Right forelimb (tissue), 1 donor: ENCODE measurements around the gene FPGS.
"Not testable (repeated sequence)": the region's sequence is repeated elsewhere in the genome, so short reads cannot be mapped to it uniquely, and the experiment has no call there.

Source experiments
- DNase-seq: peaks from one replicate; pipeline ENCODE4 v3.0.0-alpha.2; 2018

The FPGS gene

DNA sequence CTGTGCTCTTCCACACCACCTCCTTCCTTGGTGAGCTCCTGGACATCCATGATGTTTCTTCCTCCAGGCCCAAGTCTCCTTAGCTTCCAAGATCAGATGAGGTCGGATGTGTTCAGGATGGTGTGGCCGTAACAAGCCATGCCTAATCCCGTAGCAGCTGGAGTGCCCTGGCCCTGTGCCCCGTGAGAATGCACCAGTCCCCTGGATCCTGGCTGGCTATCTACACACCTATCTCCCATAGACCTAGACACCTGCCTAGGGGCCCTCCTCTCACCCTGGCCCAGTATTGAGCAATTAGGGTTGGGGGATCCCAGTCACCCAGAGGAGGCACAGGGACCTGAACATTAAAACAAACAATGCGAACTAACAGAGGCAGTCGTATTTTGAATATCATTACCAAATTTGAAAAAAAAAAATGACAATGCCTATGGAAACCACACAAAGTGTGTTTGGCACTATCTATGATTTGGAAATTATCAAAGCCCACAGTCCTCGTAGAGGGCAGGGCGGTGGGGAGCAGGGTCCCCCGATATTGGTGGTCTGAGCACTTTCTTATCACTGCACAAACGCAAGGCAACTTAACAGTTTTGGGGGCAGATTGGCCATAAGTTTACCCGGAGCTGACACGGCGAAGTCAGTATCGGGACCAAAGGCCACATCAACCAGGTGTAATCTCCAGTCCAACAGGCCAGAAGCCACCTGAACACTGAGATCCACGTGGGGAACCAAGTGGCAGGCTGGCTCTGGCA is 38.6 kb downstream of the FPGS start:
- no peak for DNase-seq

GRCh38 chr9:127844821-127845359 is 42.2 kb downstream of the FPGS start:
- DNase-seq, result no peak

- DNase-seq, result not testable (repeated sequence)
Observed at GRCh38 chr9:127845619-127846018, 42.9 kb downstream of the FPGS start.

DNA sequence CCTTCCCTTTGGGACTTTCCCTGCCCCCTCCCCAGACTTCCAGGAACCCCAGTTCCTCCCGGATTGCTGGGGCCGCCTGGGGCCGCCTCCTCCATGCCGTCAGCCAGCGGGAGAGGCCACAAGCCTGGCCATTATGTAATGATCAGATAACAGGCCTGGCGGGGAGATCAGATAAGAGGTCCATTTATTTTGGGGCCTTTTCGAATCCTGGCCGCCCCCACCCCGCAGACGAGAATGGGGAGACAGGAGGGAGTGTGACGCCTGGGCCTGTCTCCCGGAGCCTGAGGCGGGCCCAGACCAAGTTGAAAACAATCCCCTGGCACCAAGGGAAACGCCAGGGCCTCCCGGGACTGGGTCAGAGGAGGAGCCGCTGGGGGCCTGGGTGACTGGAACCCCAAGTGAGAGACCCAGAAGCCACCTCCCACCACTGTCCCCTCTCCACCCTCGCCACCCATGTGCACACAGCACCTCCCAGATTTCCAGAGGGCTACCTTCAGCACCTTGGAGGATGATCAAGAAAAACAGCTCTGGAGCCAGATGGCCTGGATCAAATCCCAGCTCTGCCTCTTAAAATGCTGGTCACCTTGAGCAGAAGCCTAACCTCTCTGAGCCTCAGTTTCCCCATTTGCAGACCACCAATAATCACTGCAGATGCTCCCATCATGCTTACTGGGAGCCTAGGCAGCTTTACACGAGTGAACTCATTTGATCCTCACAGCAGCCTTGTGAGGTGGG is 43.9 kb downstream of the FPGS start:
- DNase-seq, result no peak

GRCh38 chr9:127847178-127847510 is 44.5 kb downstream of the FPGS start:
- no peak for DNase-seq

DNA sequence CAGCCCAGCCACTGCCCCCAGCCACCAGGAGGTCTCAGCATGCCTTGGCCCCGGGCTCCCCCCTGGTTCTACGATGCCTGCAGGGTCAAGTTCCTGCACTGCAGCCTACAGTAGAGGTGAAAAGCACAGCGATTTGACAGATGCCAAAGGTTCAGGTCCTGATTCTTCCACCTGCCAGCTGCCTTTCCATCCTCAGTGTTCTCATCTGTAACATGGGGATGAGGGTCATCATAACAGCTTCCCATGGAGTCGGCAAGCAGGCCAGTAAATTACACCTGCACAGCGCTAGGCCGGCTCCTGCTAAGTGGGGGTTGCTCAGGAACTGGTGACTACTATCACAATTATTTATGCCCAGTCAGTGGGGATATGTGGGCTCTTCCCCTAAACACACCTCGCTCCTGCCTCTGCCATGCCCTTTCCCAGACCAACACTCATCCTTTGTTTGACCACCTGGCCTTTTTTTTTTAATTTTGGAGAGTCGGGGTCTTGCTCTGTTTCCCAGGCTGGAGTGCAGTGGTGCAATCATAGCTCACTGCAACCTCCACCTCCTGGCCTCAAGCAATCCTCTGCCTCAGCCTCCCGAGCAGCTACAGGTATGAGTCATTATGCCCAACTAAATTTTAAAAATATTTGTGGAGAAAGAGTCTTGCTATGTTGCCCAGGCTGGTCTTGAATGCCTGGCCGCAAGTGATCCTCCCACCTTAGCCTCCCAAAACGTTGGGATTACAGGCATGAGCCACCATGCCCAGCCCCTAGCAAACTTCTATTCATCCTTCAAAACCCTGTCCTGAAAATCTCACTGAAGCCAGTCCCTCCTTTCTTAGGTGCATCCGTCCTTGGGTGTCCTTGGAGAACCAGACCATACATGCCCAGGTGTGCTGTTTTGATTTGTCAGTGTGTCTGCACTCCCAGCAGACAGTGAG is 45.4 kb downstream of the FPGS start:
- no peak for DNase-seq

DNA sequence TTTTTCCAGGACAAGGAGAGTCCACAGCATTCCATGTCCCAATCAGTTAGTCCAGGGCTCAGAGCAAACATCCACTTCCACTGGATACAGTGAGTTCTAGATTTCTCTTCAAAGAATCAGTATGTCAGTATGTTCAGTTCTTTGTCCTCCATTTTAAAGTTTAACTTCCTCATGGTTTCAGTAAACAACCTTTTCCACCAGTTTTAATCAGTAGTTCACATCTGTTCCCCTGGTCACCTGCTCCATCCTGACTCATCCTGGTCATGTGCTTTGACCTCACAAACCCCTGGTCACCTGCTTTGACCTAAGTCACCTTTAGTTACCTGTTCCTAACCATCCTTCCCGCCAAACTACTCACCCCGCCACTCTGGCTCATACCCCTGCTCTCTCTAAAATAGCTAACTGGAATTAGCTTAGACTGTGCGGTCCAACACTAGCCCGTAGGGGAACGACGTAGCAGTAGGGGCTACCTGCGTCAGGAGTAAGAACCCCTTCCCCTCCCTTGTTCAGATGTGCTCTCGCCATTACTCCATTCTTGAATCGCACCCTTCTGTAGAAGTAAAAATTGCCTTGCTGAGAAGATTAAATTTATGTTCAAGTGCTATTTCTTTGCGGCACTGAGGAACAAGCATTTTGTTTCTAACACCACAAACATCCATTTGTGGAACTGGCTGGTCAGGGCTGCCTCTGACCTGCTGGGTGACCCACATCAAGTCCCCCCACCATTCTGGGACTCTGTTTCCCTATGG is 46.2 kb downstream of the FPGS start:
- DNase-seq, result no peak

DNA sequence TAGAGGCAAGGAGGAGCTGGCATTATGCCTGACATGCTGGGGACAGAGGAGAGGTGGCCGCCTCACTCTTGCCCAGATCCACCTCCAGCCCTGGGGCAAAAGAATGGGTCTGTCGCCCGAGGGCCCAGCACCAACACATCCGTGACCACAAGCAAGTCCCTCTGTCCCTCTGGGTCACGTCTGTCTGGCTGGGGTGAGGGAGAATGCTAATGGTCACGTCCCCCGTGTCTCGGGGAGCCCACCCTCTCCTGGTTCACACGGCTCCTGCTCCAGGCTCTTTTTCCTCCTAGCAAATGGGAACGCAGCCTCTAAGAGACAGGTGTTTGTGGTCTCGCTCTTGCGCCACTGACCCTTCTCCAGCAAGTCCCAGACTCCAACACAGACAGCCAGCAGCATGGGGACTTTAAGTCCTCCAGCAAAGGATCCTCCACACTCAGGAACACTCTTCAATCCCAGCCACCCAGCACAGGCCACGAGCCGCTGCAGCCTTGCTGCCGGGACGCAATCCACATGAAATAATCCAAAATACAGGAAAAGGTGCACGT is 47.7 kb downstream of the FPGS start:
- DNase-seq, result no peak

GRCh38 chr9:127852829-127853228 is 50.1 kb downstream of the FPGS start:
- no peak for DNase-seq

GRCh38 chr9:127853312-127854183 is 50.9 kb downstream of the FPGS start:
- no peak for DNase-seq

GRCh38 chr9:127854184-127854806 is 51.6 kb downstream of the FPGS start, which contains the start of gene ENG:
Gene ENG, minus strand, starts transcription at chr9:127854658. Its CDS starts 303 bp downstream, at chr9:127854355.
- DNase-seq, result peak; percentile 81

DNA sequence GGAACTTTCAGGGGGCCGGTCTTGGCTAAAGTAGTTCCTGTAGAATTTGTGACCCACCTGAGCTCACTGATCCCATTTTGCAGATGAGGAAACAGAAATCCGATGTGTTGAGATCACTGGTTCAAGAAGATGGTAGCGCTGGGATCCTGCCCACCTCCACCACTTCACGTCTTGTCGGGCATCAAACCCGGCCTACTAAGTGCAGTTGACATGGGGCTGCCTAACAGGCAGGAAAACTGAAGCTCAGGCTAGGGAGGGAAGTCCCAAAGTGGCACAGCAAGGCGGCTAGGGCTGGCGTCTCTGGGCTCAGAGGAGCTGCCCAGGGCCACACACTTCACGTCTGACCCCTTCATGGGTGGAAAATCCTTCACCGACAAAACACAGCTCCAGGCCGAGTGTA is 52.3 kb downstream of the FPGS start:
- DNase-seq, result no peak

DNA sequence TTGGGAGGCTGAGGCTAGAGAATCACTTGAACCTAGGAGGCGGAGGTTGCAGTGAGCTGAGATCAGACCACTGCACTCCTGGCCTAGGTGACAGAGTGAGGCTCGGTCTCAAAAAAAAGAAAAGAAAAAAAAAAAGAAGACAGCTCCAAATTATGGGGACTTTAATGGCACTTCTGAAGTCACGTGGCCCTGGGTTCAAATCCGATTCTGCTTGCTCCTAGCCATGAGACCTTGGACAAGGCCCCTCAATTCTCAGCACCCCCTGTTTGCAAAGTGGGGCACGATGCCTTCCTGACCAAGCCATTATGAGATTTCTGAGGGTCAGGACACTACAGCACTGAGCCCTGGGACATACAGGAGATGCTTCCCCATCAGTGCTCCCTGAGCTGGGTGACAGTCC is 52.8 kb downstream of the FPGS start:
- DNase-seq, result no peak

DNA sequence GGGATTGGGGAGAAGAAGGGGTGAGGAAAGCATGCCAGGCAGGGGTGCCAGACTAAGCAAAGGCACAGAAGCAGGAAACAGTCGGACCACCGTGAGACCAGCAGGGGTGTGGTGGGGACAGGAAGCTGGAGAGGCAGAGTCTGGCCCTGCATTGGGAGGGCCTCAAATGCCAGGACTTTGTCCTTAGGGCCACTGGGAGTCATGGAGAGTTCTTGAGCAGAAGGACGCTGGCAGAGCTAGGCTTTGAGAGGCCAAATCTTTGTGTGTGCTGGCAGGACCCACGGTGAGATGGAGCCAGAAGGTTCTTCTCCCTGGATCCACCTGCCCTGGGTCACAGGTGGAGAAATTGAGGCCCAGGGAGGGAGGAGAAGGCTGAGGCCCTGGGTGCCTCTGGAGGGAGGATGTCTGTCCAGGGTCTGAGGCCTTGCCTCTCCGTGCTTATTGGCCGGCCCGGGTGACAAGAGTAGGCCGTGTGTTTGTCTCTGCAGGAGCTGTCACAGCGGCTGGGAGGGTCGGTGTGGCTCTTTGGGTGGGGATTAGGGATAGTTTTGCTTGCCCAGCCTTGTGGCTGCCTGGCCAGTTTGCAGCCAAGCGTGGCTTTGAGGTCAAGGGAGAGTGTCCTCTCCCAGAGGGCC is 53.5 kb downstream of the FPGS start:
- DNase-seq, result no peak

- DNase-seq, result no peak
Observed at GRCh38 chr9:127856729-127857116, 54.0 kb downstream of the FPGS start.

GRCh38 chr9:127857278-127857677 is 54.6 kb downstream of the FPGS start:
- DNase-seq, result no peak

DNA sequence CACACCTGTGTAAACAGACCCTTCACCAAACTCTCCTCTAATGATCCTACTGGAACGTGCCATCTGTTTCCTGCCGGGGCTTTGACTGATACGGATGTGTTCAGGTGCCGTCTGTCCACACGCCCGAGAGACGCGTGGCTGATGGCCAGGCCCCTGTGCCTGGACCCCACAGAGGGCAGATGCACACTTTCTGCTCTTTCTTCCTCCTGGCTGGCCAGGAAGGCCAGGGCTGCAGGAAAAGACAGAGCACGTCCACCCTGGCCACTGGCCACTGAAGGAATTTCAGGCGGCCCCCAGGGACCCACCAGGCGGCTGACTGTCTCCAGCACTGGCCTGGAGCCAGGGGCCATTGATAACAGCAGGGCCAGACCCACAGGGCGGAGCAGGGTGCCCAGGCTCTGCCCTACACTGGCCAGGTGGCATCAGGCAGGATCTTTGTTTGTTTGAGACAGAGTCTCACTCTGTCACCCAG is 55.4 kb downstream of the FPGS start:
- no peak for DNase-seq

DNA sequence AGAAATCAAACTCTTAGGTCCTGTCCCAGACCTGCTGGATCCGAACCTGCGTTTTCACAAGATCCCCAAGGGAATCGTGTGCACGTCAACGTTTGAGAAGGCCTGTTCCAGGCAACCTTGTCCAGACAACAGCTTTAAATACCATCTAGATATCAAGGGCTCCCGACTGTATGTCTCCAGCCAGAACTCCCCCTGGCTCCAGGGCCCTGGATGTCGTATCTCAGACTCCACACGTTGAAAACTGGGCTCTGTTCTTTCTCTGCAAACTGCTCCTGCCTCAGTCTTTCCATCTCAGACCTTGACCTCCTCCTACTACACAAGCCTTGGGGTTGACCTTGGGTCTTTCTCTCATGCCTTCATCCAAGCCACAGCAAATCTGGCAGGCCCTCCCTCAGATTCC is 57.6 kb downstream of the FPGS start:
- DNase-seq, result no peak

- no peak for DNase-seq
Observed at GRCh38 chr9:127860779-127861178, 58.1 kb downstream of the FPGS start.
